GM03348 (cell line): ENCODE data around the gene E2F1.
"Not testable (repeated sequence)": the region's sequence is repeated elsewhere in the genome, so short reads cannot be mapped to it uniquely, and the experiment has no call there.

Experiments
- DNase-seq: peaks from one replicate; pipeline ENCODE4 v3.0.0; 2012; ENCODE audit warnings: low spot score

Gene E2F1

GRCh38 chr20:33710681-33711445 lies 24.7 kb upstream of the E2F1 start:
- no peak for DNase-seq

- DNase-seq = no peak
These were observed 23.8 kb upstream of the E2F1 start for GRCh38 chr20:33709905-33710541.

- DNase-seq = no peak
These were observed 23.2 kb upstream of the E2F1 start for GRCh38 chr20:33709398-33709797.

GRCh38 chr20:33707668-33708067 lies 21.5 kb upstream of the E2F1 start:
- DNase-seq = no peak

- DNase-seq = no peak
These were observed 18.2 kb upstream of the E2F1 start for GRCh38 chr20:33704197-33704924.

- no peak for DNase-seq
These were observed 17.4 kb upstream of the E2F1 start for GRCh38 chr20:33703498-33704137.

GRCh38 chr20:33702861-33703260 lies 16.7 kb upstream of the E2F1 start:
- no peak for DNase-seq

- DNase-seq = no peak
These were observed 15.7 kb upstream of the E2F1 start for GRCh38 chr20:33701629-33702450.

- DNase-seq = not testable (repeated sequence)
These were observed 14.7 kb upstream of the E2F1 start for GRCh38 chr20:33700696-33701441.

- DNase-seq = not testable (repeated sequence)
These were observed 12.8 kb upstream of the E2F1 start for GRCh38 chr20:33698966-33699365.

GRCh38 chr20:33697129-33697528 lies 10.9 kb upstream of the E2F1 start:
- peak; percentile 82 for DNase-seq

GRCh38 chr20:33696448-33696847 lies 10.3 kb upstream of the E2F1 start:
- no peak for DNase-seq

GRCh38 chr20:33694639-33695012 lies 8.4 kb upstream of the E2F1 start:
- DNase-seq = no peak

- no peak for DNase-seq
These were observed 7.8 kb upstream of the E2F1 start for GRCh38 chr20:33693741-33694638.

- DNase-seq = no peak
These were observed 7.1 kb upstream of the E2F1 start for GRCh38 chr20:33693289-33693688.

- no peak for DNase-seq
These were observed 3.8 kb upstream of the E2F1 start for GRCh38 chr20:33689973-33690372.

GRCh38 chr20:33689493-33689892 lies 3.3 kb upstream of the E2F1 start:
- no peak for DNase-seq

GRCh38 chr20:33688938-33689424 lies 2.8 kb upstream of the E2F1 start:
- DNase-seq = no peak

- no peak for DNase-seq
These were observed 2.1 kb upstream of the E2F1 start for GRCh38 chr20:33687993-33688937.
